GM12878 (cell line): ENCODE data around the gene FAM171A1. TPM values are rescaled to one million over a fixed set of nuclear protein-coding genes. Genes with fewer than 3 reads are reported as not detected.

Experiments used
- ATAC-seq: fragments of 200-7000 bp; cut with Tn5 transposase; 3 replicates; pipeline ENCODE4 v1.9.1; 2020; ENCODE audit warnings: mild to moderate bottlenecking, moderate library complexity
- BruUV-seq: library from RNA; stranded (reverse); fragments of 400-500 nt; replicated peaks from 2 replicates; lab custom pipeline; 2021; lab: Mats Ljungman, UMichigan
- CTCF ChIA-PET: fragments of 300-600 bp; sonication (Branson Sonifier 250); formaldehyde crosslinking; extraction: SDS; loops from one replicate; lab custom pipeline; 2021; ENCODE audit warnings: inconsistent platforms; lab: Yijun Ruan, JAX
- POLR2A ChIA-PET: fragments of 350-600 bp; formaldehyde crosslinking; extraction: SDS; loops from one replicate; lab custom pipeline; 2021; ENCODE audit warnings: inconsistent platforms; lab: Charles Lee
- RAD21 ChIA-PET: fragments of 300-600 bp; sonication (Branson Sonifier 250); formaldehyde crosslinking; loops from one replicate; lab custom pipeline; 2023; ENCODE audit warnings: antibody characterized with exemption; ENCODE audit not compliant: unreplicated experiment; lab: Charles Lee
- SMC1A ChIA-PET: fragments of 300-600 bp; sonication (Branson Sonifier 250); formaldehyde crosslinking; loops from one replicate; lab custom pipeline; 2023; ENCODE audit not compliant: unreplicated experiment, uncharacterized antibody; lab: Charles Lee
- DNase-seq: peaks from one replicate; pipeline ENCODE4 v3.0.0-alpha.2; 2011; ENCODE audit warnings: low read depth, low spot score
- FAIRE-seq: peaks from 3 replicates; lab custom pipeline; 2011; peaks lifted over from hg19 to GRCh38; lab: Jason Lieb, UNC
- H2AFZ ChIP-seq: 2 replicates; pipeline ENCODE4 v1.6.0; 2011; ENCODE audit warnings: low read depth, low read length, control low read depth; ENCODE audit not compliant: control insufficient read depth
- H3K27ac ChIP-seq: 2 replicates; pipeline ENCODE4 v1.5.1; 2011; ENCODE audit warnings: control low read depth; ENCODE audit not compliant: control insufficient read depth, insufficient read depth
- H3K27me3 ChIP-seq, 2 experiments: replicated peaks in 1 of 2; 2 replicates each; pipeline versions ENCODE4 v1.6.0 to v1.6.1; 2011; ENCODE audit warnings: low read length in 1 of 2; ENCODE audit not compliant: control insufficient read depth in 2 of 2, insufficient read depth in 2 of 2
- H3K36me3 ChIP-seq, 2 experiments: 2 replicates each; pipeline ENCODE4 v1.5.1; 2011; ENCODE audit warnings: low read length in 1 of 2; ENCODE audit not compliant: control insufficient read depth in 2 of 2, insufficient read depth in 2 of 2
- H3K4me1 ChIP-seq: 2 replicates; pipeline ENCODE4 v1.6.1; 2011; ENCODE audit warnings: mild to moderate bottlenecking, low read length, moderate library complexity, mixed read lengths; ENCODE audit not compliant: control insufficient read depth, insufficient read depth
- H3K4me2 ChIP-seq: 2 replicates; pipeline ENCODE4 v1.6.0; 2011; ENCODE audit warnings: control low read depth; ENCODE audit not compliant: control insufficient read depth, insufficient read depth
- H3K4me3 ChIP-seq: fragments of 200-600 bp; sonication (generic); 2 replicates; pipeline ENCODE4 v1.5.1; 2016
- H3K79me2 ChIP-seq: 2 replicates; pipeline ENCODE4 v1.6.0; 2011; ENCODE audit warnings: low read length; ENCODE audit not compliant: control insufficient read depth, insufficient read depth
- H3K9ac ChIP-seq: 2 replicates; pipeline ENCODE4 v1.8.0; 2011; ENCODE audit warnings: low read length, control low read depth, mixed read lengths; ENCODE audit not compliant: control insufficient read depth, insufficient read depth
- H3K9me3 ChIP-seq: replicated peaks from 3 replicates; pipeline ENCODE4 v1.5.1; 2011; ENCODE audit warnings: mild to moderate bottlenecking, low read length; ENCODE audit not compliant: control insufficient read depth, insufficient read depth
- H4K20me1 ChIP-seq: 2 replicates; pipeline ENCODE4 v1.6.0; 2011; ENCODE audit not compliant: control insufficient read depth, insufficient read depth
- ASH2L ChIP-seq: fragments of 300-600, 200-600 bp; sonication (generic); IDR thresholded peaks from 2 replicates; pipeline ENCODE4 v1.6.1; 2017; ENCODE audit warnings: low read depth, mild to moderate bottlenecking, borderline replicate concordance
- EP300 ChIP-seq, 2 experiments: fragments of 150-350 bp in 1 of 2; IDR thresholded peaks; 2 replicates each; pipeline ENCODE4 v1.6.1; 2011 to 2012; ENCODE audit warnings: low read depth in 2 of 2, low read length in 2 of 2, borderline replicate concordance in 1 of 2, improper control_type of control experiment in 1 of 2, inconsistent platforms in 1 of 2; ENCODE audit not compliant: control insufficient read depth in 1 of 2
- ETV6 ChIP-seq, 2 experiments: fragments of 450-650 bp in 1 of 2; IDR thresholded peaks in 1 of 2; conservative IDR thresholded peaks in 1 of 2; 2 replicates each; pipeline ENCODE4 v1.6.1; 2014; ENCODE audit warnings: antibody characterized with exemption in 1 of 2, borderline replicate concordance in 1 of 2, low read depth in 1 of 2, mild to moderate bottlenecking in 1 of 2, moderate library complexity in 1 of 2
- EZH2 ChIP-seq: IDR thresholded peaks from 2 replicates; pipeline ENCODE4 v1.6.1; 2012; ENCODE audit warnings: low read depth, mild to moderate bottlenecking, control low read depth, inconsistent platforms, low read length, borderline replicate concordance; ENCODE audit not compliant: control insufficient read depth
- IRF3 ChIP-seq: fragments of 450-650 bp; IDR thresholded peaks from 2 replicates; pipeline ENCODE4 v1.6.1; 2014; ENCODE audit warnings: mild to moderate bottlenecking
- NR2C2 ChIP-seq: IDR thresholded peaks from 2 replicates; pipeline ENCODE4 v1.6.1; 2011; ENCODE audit warnings: borderline replicate concordance, low read depth; ENCODE audit not compliant: control insufficient read depth, insufficient read length
- PAX8 ChIP-seq: fragments of 450-650 bp; IDR thresholded peaks from 2 replicates; pipeline ENCODE4 v1.6.1; 2017; ENCODE audit warnings: mild to moderate bottlenecking, moderate library complexity
- RFX5 ChIP-seq: IDR thresholded peaks from 2 replicates; pipeline ENCODE4 v1.6.1; 2011; ENCODE audit warnings: low read depth, low read length, improper control_type of control experiment
- TAF1 ChIP-seq: IDR thresholded peaks from 2 replicates; pipeline ENCODE4 v1.6.1; 2011; ENCODE audit warnings: mild to moderate bottlenecking, low read depth, low read length, borderline replicate concordance
- TBL1XR1 ChIP-seq: IDR thresholded peaks from 2 replicates; pipeline ENCODE4 v1.6.1; 2012; ENCODE audit warnings: low read depth, low read length, improper control_type of control experiment
- WGBS: methylation state at CpG from one replicate; pipeline ENCODE4 v1.1.6; 2016; ENCODE audit warnings: low lambda C conversion rate; ENCODE audit not compliant: insufficient replicate concordance, insufficient coverage; ENCODE audit errors: missing lambda C conversion rate; 5-methylcytosine and 5-hydroxymethylcytosine counted together
- in situ Hi-C: fragments of 300-500 bp; cut with MboI; formaldehyde crosslinking; loops from 9 replicates; pipeline ENCODE4 v1.14.3; 2018; ENCODE audit warnings: mixed read lengths
- intact Hi-C: fragments of 100-400 bp; cut with micrococcal nuclease; formaldehyde crosslinking; loops from one replicate; pipeline ENCODE4 v1.14.2; 2022; ENCODE audit not compliant: unreplicated experiment
- polyA plus RNA-seq, 11 experiments: library from polyadenylated mRNA; depleted of rRNA in 4 of 11; unstranded in 6 of 11; stranded (reverse) in 5 of 11; fragments of >200 nt; fragmentation: Nextera tagmentation in 4 of 11; fragmentation: Illumina TruSeq in 1 of 11; extraction: Ambion mirVana in 4 of 11; extraction: Trizol in 1 of 11; gene quantifications; 1 replicate in 1 of 11; 2 replicates in 10 of 11; pipeline versions ENCODE4 v1.2.1 to v1.2.3, GENCODE V29; 2011 to 2016; ENCODE audit warnings: inconsistent platforms in 2 of 11, missing spikeins in 2 of 11, low read depth in 1 of 11
- total RNA-seq, 4 experiments: library from RNA; depleted of rRNA in 3 of 4; stranded (reverse); fragments of >200 nt in 3 of 4; fragmentation: Illumina TruSeq in 1 of 4; extraction: Trizol in 1 of 4; gene quantifications; 2 replicates each; pipeline versions ENCODE4 v1.2.1 to v1.2.3, GENCODE V29; 2013 to 2021

Gene FAM171A1
- total and polyA plus RNA-seq, 10 of the 15 experiments (the other 5 are each of a cell fraction or from before 2014, with no cell fraction given), result 0.05 to 0.28 (median 0.10) TPM; not detected in 1

GRCh38 chr10:15345450-15345849, 25.6 kb downstream of the FAM171A1 start:
- Histone ChIP-seq H2AFZ (no peak overlapping the region), H3K4me1 (no peaks in the 10 kb centered on the region), H4K20me1 (no peaks in the 10 kb centered on the region), H3K9me3 (no peaks in the 10 kb centered on the region), H3K27ac (no peak overlapping the region), H3K36me3 (no peaks in the 10 kb centered on the region), H3K79me2 (no peaks in the 10 kb centered on the region), H3K4me2 (no peak overlapping the region), H3K4me3 (no peak overlapping the region), H3K27me3 (no peaks in the 10 kb centered on the region; a peak in 1 of 4 replicates), H3K9ac (no peak overlapping the region)
- ATAC-seq, result no peak
- ChIA-PET RAD21 (no interaction called here), POLR2A (no interaction called here), CTCF (no interaction called here), SMC1A (no interaction called here)
- no peak for TF ChIP-seq PAX8
- no peak for TF ChIP-seq TBL1XR1
- no peak for TF ChIP-seq IRF3
- no peak for TF ChIP-seq NR2C2
- no peak for TF ChIP-seq EP300 (IDR thresholded peaks at IDR 0.05; ENCODE audit: borderline replicate concordance in 1 of 2, control insufficient read depth in 1 of 2, low read depth in 2 of 2, low read length in 2 of 2)
- TF ChIP-seq ETV6 (conservative IDR thresholded peaks at IDR 0.05 in 1 of 2, IDR thresholded peaks at IDR 0.05 in 1 of 2; ENCODE audit: borderline replicate concordance in 1 of 2, low read depth in 1 of 2), result no peak
- no peak for TF ChIP-seq TAF1
- TF ChIP-seq ASH2L, result no peak
- no peak for TF ChIP-seq RFX5
- no peak for TF ChIP-seq EZH2
- BruUV-seq, result no TSS peak
- WGBS, result 0% methylated on average over 4 of the region's 5 CpGs
- in situ Hi-C loops, result no loop called here
- no peak for FAIRE-seq
- DNase-seq, result no peak
- intact Hi-C loops, result no loop called here
